CD4-positive, CD25-positive, alpha-beta regulatory T cell (primary cell): ENCODE results near the gene LSMEM2. TPM values are rescaled to one million over a fixed set of nuclear protein-coding genes. Genes with fewer than 3 reads are reported as not detected.

ENCODE experiments used
- ATAC-seq, 2 donors: fragments of 150-1000 bp; cut with Tn5 transposase; one replicate each; pipeline ENCODE4 v1.10.0; 2021; ENCODE audit warnings: low read depth in 2 of 2, moderate number of reproducible peaks in 2 of 2, moderate library complexity in 1 of 2
- DNase-seq, 3 donors: peaks; one replicate each; pipeline versions ENCODE4 v3.0.0 to v3.0.0-alpha.2; 2012 to 2022; ENCODE audit warnings: mixed read lengths in 1 of 3
- H3K27ac ChIP-seq: one replicate; pipeline ENCODE4 v1.7.0; 2013; ENCODE audit warnings: mild to moderate bottlenecking, low read length; ENCODE audit not compliant: insufficient read depth, poor library complexity, severe bottlenecking
- H3K27me3 ChIP-seq: one replicate; pipeline ENCODE4 v1.7.0; 2013; ENCODE audit warnings: low read length; ENCODE audit not compliant: control insufficient read depth, insufficient read depth
- H3K36me3 ChIP-seq: one replicate; pipeline ENCODE4 v1.7.0; 2013; ENCODE audit warnings: mild to moderate bottlenecking, low read length, moderate library complexity; ENCODE audit not compliant: control insufficient read depth, insufficient read depth
- H3K4me1 ChIP-seq: 2 replicates; pipeline ENCODE4 v1.7.0; 2013; ENCODE audit warnings: mild to moderate bottlenecking, low read length; ENCODE audit not compliant: insufficient read depth, control insufficient read depth, poor library complexity, severe bottlenecking
- H3K4me3 ChIP-seq: one replicate; pipeline ENCODE4 v1.7.0; 2013; ENCODE audit warnings: low read depth, mild to moderate bottlenecking, low read length, moderate library complexity
- H3K9me3 ChIP-seq, 2 experiments: 1 replicate in 1 of 2; 2 replicates in 1 of 2; pipeline ENCODE4 v1.7.0; 2013; ENCODE audit warnings: low read length in 2 of 2, mild to moderate bottlenecking in 1 of 2, moderate library complexity in 1 of 2; ENCODE audit not compliant: control insufficient read depth in 2 of 2
- H3K27ac Mint-ChIP-seq, 3 donors: one replicate each; pipeline ENCODE4 v1.8.0; 2020 to 2022; ENCODE audit warnings: mild to moderate bottlenecking in 3 of 3, mixed read lengths in 3 of 3, moderate library complexity in 2 of 3
- H3K27me3 Mint-ChIP-seq: one replicate; pipeline ENCODE4 v1.8.0; 2022; ENCODE audit warnings: mild to moderate bottlenecking, mixed read lengths
- H3K36me3 Mint-ChIP-seq: one replicate; pipeline ENCODE4 v1.8.0; 2020; ENCODE audit warnings: mixed read lengths
- H3K4me1 Mint-ChIP-seq, 4 donors: one replicate each; pipeline ENCODE4 v1.8.0; 2020 to 2022; ENCODE audit warnings: mixed read lengths in 4 of 4, mild to moderate bottlenecking in 1 of 4
- H3K4me3 Mint-ChIP-seq, 4 donors: one replicate each; pipeline ENCODE4 v1.8.0; 2020 to 2022; ENCODE audit warnings: mild to moderate bottlenecking in 4 of 4, mixed read lengths in 4 of 4, moderate library complexity in 3 of 4
- H3K9me3 Mint-ChIP-seq, 7 donors: one replicate each; pipeline ENCODE4 v1.8.0; 2020 to 2022; ENCODE audit warnings: mixed read lengths in 7 of 7, mild to moderate bottlenecking in 3 of 7, moderate library complexity in 2 of 7
- polyA plus RNA-seq, 4 donors: library from polyadenylated mRNA; unstranded; fragments of 300-500 nt; fragmentation: Illumina TruSeq; gene quantifications; one replicate each; pipeline ENCODE4 v1.2.3, GENCODE V29; 2021
- total RNA-seq: library from RNA; stranded (reverse); gene quantifications from one replicate; pipeline ENCODE4 v1.2.3, GENCODE V29; 2022

Gene LSMEM2
- total and polyA plus RNA-seq, 5 donors from 2014 or later: 0.22 TPM; not detected in 4

GRCh38 chr3:50286322-50287227 is 7.7 kb downstream of the LSMEM2 start:
- Mint-ChIP-seq H3K9me3 (no peaks in the 10 kb centered on the region), H3K27ac (no peak overlapping the region), H3K4me1 (peaks cover 0 to 11% (median 2%) of the 10 kb centered on the region in 4 donors), H3K27me3 (no peaks in the 10 kb centered on the region), H3K36me3 (peaks cover 4% of the 10 kb centered on the region), H3K4me3 (no peak overlapping the region)
- Histone ChIP-seq H3K4me3 (no peak overlapping the region), H3K36me3 (peaks cover 34% of the 10 kb centered on the region), H3K27me3 (no peaks in the 10 kb centered on the region), H3K4me1 (peaks cover 5% of the 10 kb centered on the region), H3K9me3 (no peaks in the 10 kb centered on the region), H3K27ac (no peak overlapping the region)
- ATAC-seq (no peak), DNase-seq (no peak)

DNA sequence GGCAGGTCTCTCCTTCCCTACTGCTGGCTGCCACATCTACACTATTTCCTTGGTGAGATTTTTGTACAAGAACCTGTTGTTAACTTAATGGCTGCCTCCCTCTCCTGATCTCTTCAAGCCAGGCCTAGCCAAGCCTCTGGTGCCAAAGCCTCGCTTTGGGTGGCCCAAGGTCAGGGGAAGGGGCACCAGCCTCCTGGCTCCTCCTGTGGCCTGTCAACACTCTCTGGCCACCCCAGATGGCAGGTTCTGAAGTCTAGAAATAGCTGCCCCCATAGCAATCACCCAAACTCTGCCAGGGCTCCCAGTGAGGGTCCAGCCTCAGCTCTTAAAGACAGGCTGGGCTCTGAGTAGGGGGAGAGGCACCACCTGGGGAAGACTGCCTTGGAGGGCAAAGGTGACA is 8.4 kb downstream of the LSMEM2 start:
- no peak for ATAC-seq
- H3K27ac ChIP-seq: no peak overlapping the region
- no peaks in the 10 kb centered on the region for H3K9me3 ChIP-seq
- H3K9me3 Mint-ChIP-seq: no peaks in the 10 kb centered on the region
- no peak for DNase-seq
- H3K36me3 ChIP-seq: peaks cover 34% of the 10 kb centered on the region
- peak overlapping the region in 2 of 4 donors; percentile 25 to 81 for H3K4me3 Mint-ChIP-seq
- H3K4me1 Mint-ChIP-seq: peaks cover 0 to 13% (median 3%) of the 10 kb centered on the region in 4 donors
- no peak overlapping the region for H3K4me3 ChIP-seq
- peaks cover 9% of the 10 kb centered on the region for H3K4me1 ChIP-seq
- H3K27me3 ChIP-seq: no peaks in the 10 kb centered on the region
- H3K27me3 Mint-ChIP-seq: no peaks in the 10 kb centered on the region
- peaks cover 4% of the 10 kb centered on the region for H3K36me3 Mint-ChIP-seq
- no peak overlapping the region for H3K27ac Mint-ChIP-seq

DNA sequence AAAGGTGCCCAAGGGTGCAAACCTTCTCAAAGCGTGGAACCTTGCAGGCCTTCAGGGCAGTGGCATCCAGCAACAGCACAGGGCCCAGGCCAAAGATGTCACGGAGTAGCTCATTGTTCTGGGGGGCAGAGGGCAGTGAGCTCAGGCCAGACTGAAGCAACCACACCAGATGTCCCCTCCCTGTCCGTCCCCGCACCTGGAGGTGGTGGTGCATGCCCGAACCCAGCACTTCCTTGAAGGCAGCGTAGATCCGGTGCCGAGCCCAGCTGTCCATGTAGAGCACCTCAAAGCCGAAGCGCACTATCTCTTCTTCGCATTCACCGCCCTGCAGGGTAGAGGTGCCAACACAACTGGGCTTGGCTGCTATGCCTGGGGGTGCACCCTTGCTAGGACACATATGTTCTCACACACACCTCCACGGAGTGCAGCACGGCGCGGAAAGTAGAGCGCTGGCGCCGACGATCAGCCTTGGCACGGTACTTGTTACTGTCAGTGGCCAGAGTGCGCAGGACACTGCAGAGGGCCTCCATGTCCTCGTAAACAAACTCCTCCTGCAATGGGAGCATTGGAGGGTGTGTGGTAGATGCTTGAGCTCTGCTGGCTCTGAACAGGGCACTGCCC is 9.6 kb downstream of the LSMEM2 start:
- no peak for DNase-seq
- peak overlapping the region in 1 of 4 donors; percentile 62 for H3K4me3 Mint-ChIP-seq
- H3K36me3 Mint-ChIP-seq: peaks cover 4% of the 10 kb centered on the region
- Histone ChIP-seq H3K36me3 (peaks cover 34% of the 10 kb centered on the region), H3K27me3 (no peaks in the 10 kb centered on the region), H3K4me1 (peaks cover 15% of the 10 kb centered on the region), H3K27ac (no peak overlapping the region), H3K4me3 (no peak overlapping the region), H3K9me3 (no peaks in the 10 kb centered on the region)
- no peak overlapping the region for H3K27ac Mint-ChIP-seq
- H3K27me3 Mint-ChIP-seq: no peaks in the 10 kb centered on the region
- H3K9me3 Mint-ChIP-seq: no peaks in the 10 kb centered on the region
- peaks cover 0 to 21% (median 10%) of the 10 kb centered on the region in 4 donors for H3K4me1 Mint-ChIP-seq
- no peak for ATAC-seq

- Mint-ChIP-seq H3K9me3 (no peaks in the 10 kb centered on the region), H3K4me3 (peak overlapping the region in 2 of 4 donors; percentile 21 to 62), H3K4me1 (peaks cover 0 to 21% (median 12%) of the 10 kb centered on the region in 4 donors), H3K27me3 (no peaks in the 10 kb centered on the region), H3K27ac (no peak overlapping the region), H3K36me3 (peaks cover 4% of the 10 kb centered on the region)
- Histone ChIP-seq H3K4me3 (no peak overlapping the region), H3K27me3 (no peaks in the 10 kb centered on the region), H3K4me1 (peaks cover 15% of the 10 kb centered on the region), H3K36me3 (peaks cover 34% of the 10 kb centered on the region), H3K27ac (no peak overlapping the region), H3K9me3 (no peaks in the 10 kb centered on the region)
- DNase-seq (no peak), ATAC-seq (no peak)
Measured at GRCh38 chr3:50289130-50289529, 10.2 kb downstream of the LSMEM2 start.

DNA sequence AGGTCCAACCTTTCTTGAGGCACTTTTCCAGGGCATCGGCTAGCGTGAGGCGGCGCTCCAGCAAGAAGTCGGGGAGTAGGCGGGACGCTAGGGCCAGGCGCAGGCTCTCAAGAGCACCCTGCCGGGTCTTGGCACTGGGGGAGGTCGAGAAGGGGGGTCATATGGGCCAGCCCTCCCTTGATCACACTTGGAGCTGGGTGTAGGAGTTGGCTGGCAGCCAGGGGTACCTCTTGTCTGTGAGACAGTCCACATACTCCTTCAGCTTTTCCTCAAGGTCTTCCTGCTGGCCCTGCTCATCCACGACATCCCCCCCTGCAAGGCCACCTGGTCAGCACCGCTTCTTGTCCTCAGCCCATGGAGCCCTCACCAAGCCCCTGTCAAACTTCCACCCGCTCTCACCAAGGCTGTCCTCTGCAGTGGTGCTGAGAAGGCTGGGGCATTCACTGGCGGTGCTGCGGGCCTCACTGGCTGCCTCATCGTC is 11.3 kb downstream of the LSMEM2 start:
- no peak overlapping the region for H3K4me3 ChIP-seq
- peaks cover 34% of the 10 kb centered on the region for H3K36me3 ChIP-seq
- peak overlapping the region; percentile 44 to 62 (median 60) for H3K4me3 Mint-ChIP-seq

DNA sequence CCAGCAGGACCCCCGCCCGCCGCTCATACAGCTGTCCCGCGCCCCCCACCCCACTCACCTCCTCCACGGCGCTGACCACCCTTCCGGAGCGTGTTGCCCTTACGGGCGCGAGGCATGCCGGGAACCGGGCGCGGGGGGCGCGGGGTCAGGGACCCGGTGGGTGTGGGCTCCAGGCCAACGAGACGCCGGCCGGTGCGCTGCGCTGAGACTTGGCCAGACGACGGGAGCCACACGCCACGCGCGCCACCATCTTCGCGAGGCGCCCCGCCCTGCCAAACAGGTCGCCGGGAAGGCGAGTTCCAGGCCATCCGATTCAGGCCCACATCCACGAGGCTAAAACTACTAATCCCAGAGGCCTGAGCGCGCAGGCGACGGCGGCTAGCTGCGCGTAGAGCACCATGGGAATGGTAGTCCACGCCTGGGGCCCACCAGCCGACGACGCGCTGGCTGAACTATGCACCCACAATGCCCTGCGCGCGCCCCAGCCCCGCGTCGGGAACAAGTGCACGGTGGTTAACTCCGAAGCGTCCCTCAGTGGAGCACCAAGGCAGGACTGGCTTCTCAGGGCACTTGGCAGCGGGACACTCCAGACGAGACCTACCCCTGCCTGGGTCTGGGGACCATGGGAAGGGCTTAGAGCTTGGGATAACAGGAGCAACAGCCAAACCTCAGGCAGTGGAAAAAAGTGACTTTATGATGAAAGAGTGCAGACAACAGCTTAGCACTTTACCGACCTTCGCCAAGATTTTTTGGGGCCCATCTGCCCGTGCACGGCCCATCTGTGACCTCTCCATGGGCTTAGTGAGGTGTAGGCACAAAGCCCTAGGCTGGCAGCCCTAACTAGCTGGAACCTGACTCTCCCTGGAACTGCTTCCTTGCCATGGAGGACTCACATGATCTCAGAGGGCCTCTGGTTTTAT is 13.5 kb downstream of the LSMEM2 start, which contains the start of gene IFRD2:
TSS of gene IFRD2 (minus strand) at position 271 of the 920 bp plus-strand sequence. CDS start at position 116, 155 bp downstream.
- Histone ChIP-seq H3K27ac (peak within 1 kb of the TSS; percentile 80), H3K27me3 (no peaks in the 10 kb centered on the region), H3K4me3 (peak within 1 kb of the TSS; percentile 75), H3K36me3 (peaks cover 29% of the 10 kb centered on the region), H3K9me3 (no peaks in the 10 kb centered on the region), H3K4me1 (peaks cover 15% of the 10 kb centered on the region)
- peak; percentile 99 for ATAC-seq
- Mint-ChIP-seq H3K4me3 (peak within 1 kb of the TSS; percentile 82 to 92 (median 90)), H3K9me3 (no peaks in the 10 kb centered on the region), H3K27me3 (no peaks in the 10 kb centered on the region), H3K27ac (peak within 1 kb of the TSS; percentile 97 to 99 (median 97)), H3K4me1 (peaks cover 0 to 26% (median 14%) of the 10 kb centered on the region in 4 donors), H3K36me3 (peaks cover 4% of the 10 kb centered on the region)
- DNase-seq: peak; percentile 95 to 99 (median 95)

More for the DNA sequence above, 11.3 kb downstream of the LSMEM2 start:
- Mint-ChIP-seq H3K4me1 (peaks cover 0 to 21% (median 12%) of the 10 kb centered on the region in 4 donors), H3K36me3 (peaks cover 4% of the 10 kb centered on the region), H3K27me3 (no peaks in the 10 kb centered on the region), H3K9me3 (no peaks in the 10 kb centered on the region), H3K27ac (no peak overlapping the region)
- H3K27ac ChIP-seq: no peak overlapping the region
- no peaks in the 10 kb centered on the region for H3K27me3 ChIP-seq
- no peak for ATAC-seq
- no peak for DNase-seq
- no peaks in the 10 kb centered on the region for H3K9me3 ChIP-seq
- H3K4me1 ChIP-seq: peaks cover 15% of the 10 kb centered on the region
